Measurements from ENCODE around the gene PEX3. TPM values are rescaled to one million over a fixed set of nuclear protein-coding genes. Genes with fewer than 3 reads are reported as not detected.

The PEX3 gene
- total RNA-seq, 2 donors from 2014 or later, result 10.0 to 12.2 TPM

GRCh38 chr6:143410859-143411270, 39.7 kb upstream of the PEX3 start:
- Histone ChIP-seq H3K27ac (ENCODE audit: low read depth, low read length) (peak overlapping the region; percentile 4), H3K27me3 (ENCODE audit: control insufficient read depth, insufficient read depth, low read length, poor library complexity, severe bottlenecking) (no peaks in the 10 kb centered on the region), H3K4me3 (ENCODE audit: low read length) (no peak overlapping the region), H3K4me1 (ENCODE audit: control insufficient read depth, insufficient read depth, low read length) (peaks cover 3% of the 10 kb centered on the region), H3K9me3 (ENCODE audit: control insufficient read depth, low read length) (peaks cover 4% of the 10 kb centered on the region), H3K36me3 (ENCODE audit: control insufficient read depth, insufficient read depth, low read length) (no peaks in the 10 kb centered on the region), H3K9ac (ENCODE audit: extremely low read depth, low read length, poor library complexity, severe bottlenecking) (no peak overlapping the region)
- H3K4me3 Mint-ChIP-seq, result no peak overlapping the region
- H3K9me3 Mint-ChIP-seq, result no peaks in the 10 kb centered on the region
- no peak for DNase-seq
- H3K27me3 Mint-ChIP-seq (ENCODE audit: insufficient read depth), result no peaks in the 10 kb centered on the region
- H3K4me1 Mint-ChIP-seq, result peaks cover 12% of the 10 kb centered on the region
- 60 to 69% methylated on average over 1 of the region's 1 CpG for WGBS, 2 experiments (ENCODE audit: insufficient coverage in 1 of 2, insufficient read length in 1 of 2)
- no peak overlapping the region for H3K27ac Mint-ChIP-seq
- TF ChIP-seq CTCF (conservative IDR thresholded peaks at IDR 0.05), result no peak
- no peaks in the 10 kb centered on the region for H3K36me3 Mint-ChIP-seq (ENCODE audit: low read depth)

GRCh38 chr6:143414769-143415168, 35.8 kb upstream of the PEX3 start:
- H3K4me1 ChIP-seq (ENCODE audit: control insufficient read depth, insufficient read depth, low read length), result peaks cover 3% of the 10 kb centered on the region
- no peaks in the 10 kb centered on the region for H3K9me3 Mint-ChIP-seq
- no peaks in the 10 kb centered on the region for H3K36me3 Mint-ChIP-seq (ENCODE audit: low read depth)
- DNase-seq, result no peak
- H3K4me3 ChIP-seq (ENCODE audit: low read length), result no peak overlapping the region
- TF ChIP-seq CTCF (conservative IDR thresholded peaks at IDR 0.05), result no peak
- H3K27me3 ChIP-seq (ENCODE audit: control insufficient read depth, insufficient read depth, low read length, poor library complexity, severe bottlenecking), result no peaks in the 10 kb centered on the region
- H3K36me3 ChIP-seq (ENCODE audit: control insufficient read depth, insufficient read depth, low read length), result no peaks in the 10 kb centered on the region
- WGBS, 2 experiments (ENCODE audit: insufficient coverage in 1 of 2, insufficient read length in 1 of 2), result 90 to 91% methylated on average over 2 of the region's 3 CpGs
- H3K27ac Mint-ChIP-seq, result no peak overlapping the region
- H3K27me3 Mint-ChIP-seq (ENCODE audit: insufficient read depth), result no peaks in the 10 kb centered on the region
- H3K4me3 Mint-ChIP-seq, result no peak overlapping the region
- H3K27ac ChIP-seq (ENCODE audit: low read depth, low read length), result no peak overlapping the region
- H3K9me3 ChIP-seq (ENCODE audit: control insufficient read depth, low read length), result no peaks in the 10 kb centered on the region
- H3K4me1 Mint-ChIP-seq, result peaks cover 12% of the 10 kb centered on the region
- no peak overlapping the region for H3K9ac ChIP-seq (ENCODE audit: extremely low read depth, low read length, poor library complexity, severe bottlenecking)

GRCh38 chr6:143419526-143419925, 31.1 kb upstream of the PEX3 start:
- Mint-ChIP-seq H3K9me3 (no peaks in the 10 kb centered on the region), H3K4me1 (no peaks in the 10 kb centered on the region), H3K27me3 (ENCODE audit: insufficient read depth) (no peaks in the 10 kb centered on the region), H3K4me3 (no peak overlapping the region), H3K36me3 (ENCODE audit: low read depth) (no peaks in the 10 kb centered on the region), H3K27ac (no peak overlapping the region)
- H3K9me3 ChIP-seq (ENCODE audit: control insufficient read depth, low read length), result no peaks in the 10 kb centered on the region
- no peak for TF ChIP-seq CTCF (conservative IDR thresholded peaks at IDR 0.05)
- no peak overlapping the region for H3K4me3 ChIP-seq (ENCODE audit: low read length)
- H3K9ac ChIP-seq (ENCODE audit: extremely low read depth, low read length, poor library complexity, severe bottlenecking), result no peak overlapping the region
- no peaks in the 10 kb centered on the region for H3K4me1 ChIP-seq (ENCODE audit: control insufficient read depth, insufficient read depth, low read length)
- H3K27me3 ChIP-seq (ENCODE audit: control insufficient read depth, insufficient read depth, low read length, poor library complexity, severe bottlenecking), result no peaks in the 10 kb centered on the region
- H3K27ac ChIP-seq (ENCODE audit: low read depth, low read length), result no peak overlapping the region
- 93% methylated on average over 6 of the region's 6 CpGs for WGBS, 2 experiments (ENCODE audit: insufficient coverage in 1 of 2, insufficient read length in 1 of 2)
- H3K36me3 ChIP-seq (ENCODE audit: control insufficient read depth, insufficient read depth, low read length), result no peaks in the 10 kb centered on the region
- DNase-seq, result no peak
